Stimulated activated CD8-positive, alpha-beta memory T cell treated with anti-CD3 and anti-CD28 coated beads, Interleukin-12 subunit alpha, Interleukin-12 subunit beta, amount 100 ng/mL, for 4 hours (primary cell): ENCODE measurements around the gene ID3.
"Not testable (repeated sequence)": the region's sequence is repeated elsewhere in the genome, so short reads cannot be mapped to it uniquely, and the experiment has no call there.

ENCODE experiments used
- DNase-seq: peaks from one replicate; pipeline ENCODE4 v3.0.0-alpha.2; 2020; ENCODE audit warnings: low read depth

The ID3 gene

GRCh38 chr1:23548704-23549143 is 10.6 kb downstream of the ID3 start:
- DNase-seq: no peak

GRCh38 chr1:23546897-23547584 is 12.3 kb downstream of the ID3 start:
- DNase-seq: no peak

- DNase-seq: no peak
These were observed 13.4 kb downstream of the ID3 start for GRCh38 chr1:23545851-23546250.

- DNase-seq: no peak
These were observed 14.6 kb downstream of the ID3 start for GRCh38 chr1:23544444-23545389.

DNA sequence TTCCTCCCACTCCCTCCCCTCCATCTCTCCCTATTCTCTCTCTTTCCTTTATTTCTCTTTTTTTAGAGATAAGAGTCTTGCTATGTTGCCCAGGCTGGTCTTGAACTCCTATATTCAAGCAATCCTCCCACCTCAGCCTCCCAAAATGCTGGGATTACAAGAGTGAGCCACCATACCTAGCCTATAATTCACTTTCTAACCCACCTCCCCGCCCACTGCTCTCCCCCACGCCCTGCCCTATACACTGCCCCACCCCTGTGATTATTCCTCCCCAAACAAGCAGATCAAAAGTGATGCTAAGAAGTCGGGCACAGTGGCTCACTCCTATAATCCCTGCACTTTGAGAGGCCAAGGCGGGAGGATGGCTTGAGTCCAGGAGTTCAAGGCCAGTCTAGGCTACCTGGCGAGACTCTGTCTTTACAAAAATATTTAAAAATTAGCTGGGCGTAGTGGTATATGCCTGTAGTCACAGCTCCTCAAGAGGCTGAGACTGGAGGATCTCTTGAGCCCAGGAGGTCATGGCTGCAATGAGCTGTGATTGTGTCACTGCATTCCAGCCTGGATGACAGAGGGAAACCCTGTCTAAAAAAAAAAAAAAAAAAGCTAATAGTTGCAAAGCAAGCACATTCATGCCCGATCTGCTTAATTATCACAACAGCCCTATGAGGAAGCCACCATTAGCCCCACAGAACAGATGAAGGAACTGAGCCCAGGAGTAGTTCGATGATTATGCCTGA is 15.4 kb downstream of the ID3 start:
- no peak for DNase-seq

- not testable (repeated sequence) for DNase-seq
These were observed 16.4 kb downstream of the ID3 start for GRCh38 chr1:23542940-23543339.

DNA sequence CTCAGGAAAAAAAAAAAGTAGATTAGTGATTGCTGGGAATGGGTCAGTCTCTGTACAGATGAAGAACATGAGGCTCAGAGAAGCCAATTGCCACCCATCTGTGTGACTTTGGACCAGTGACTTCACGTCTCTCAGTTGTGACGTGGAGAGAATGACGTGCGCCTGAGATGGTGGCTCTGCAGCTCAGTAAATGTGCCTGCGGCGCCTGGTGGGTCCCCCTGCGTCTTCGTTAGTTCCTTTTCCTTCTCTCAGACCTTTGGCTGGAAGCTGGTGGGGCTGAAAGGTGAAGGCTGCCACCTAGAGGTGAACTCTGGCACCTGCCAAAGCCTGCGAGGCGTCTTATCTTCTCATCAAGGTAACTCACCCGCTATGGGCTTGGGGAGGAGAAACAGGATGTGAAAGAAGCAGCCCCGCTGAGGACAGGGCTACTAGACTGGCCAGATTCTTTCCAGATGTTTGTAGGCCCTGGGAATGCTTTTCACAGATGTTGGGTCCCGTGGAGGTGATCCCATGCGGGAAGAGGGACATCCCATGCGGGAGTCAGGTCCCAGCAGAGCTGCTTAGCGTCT is 19.5 kb downstream of the ID3 start:
- peak; percentile 78 for DNase-seq

GRCh38 chr1:23537296-23537973 is 21.9 kb downstream of the ID3 start:
- no peak for DNase-seq

- DNase-seq: no peak
These were observed 25.9 kb downstream of the ID3 start for GRCh38 chr1:23533246-23534023.

DNA sequence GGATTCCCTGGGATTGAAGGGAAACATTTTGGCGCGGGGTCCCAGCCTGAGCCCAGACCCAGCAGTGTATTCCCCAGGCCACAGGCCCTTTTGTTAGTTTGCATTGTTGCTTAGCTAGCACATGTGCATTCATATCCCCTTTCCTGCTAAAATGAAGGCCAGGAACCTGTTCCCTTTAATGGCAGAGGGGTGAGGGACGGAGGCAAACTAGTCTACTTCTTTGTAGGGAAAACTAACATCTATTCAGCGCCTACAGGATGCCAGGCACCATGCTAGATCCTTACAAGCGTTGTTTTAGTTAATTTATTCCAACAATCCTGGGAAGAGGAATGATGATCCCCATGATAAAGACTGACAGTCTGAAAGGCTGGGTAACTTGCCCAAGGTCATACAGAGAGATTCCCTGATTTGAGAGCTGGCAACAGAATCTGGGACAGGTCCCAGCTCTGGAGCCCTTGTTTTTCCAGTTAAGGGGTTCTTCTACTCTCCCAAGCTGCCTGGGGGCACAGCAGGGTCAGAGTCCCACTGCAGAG is 27.7 kb downstream of the ID3 start:
- DNase-seq: no peak

DNA sequence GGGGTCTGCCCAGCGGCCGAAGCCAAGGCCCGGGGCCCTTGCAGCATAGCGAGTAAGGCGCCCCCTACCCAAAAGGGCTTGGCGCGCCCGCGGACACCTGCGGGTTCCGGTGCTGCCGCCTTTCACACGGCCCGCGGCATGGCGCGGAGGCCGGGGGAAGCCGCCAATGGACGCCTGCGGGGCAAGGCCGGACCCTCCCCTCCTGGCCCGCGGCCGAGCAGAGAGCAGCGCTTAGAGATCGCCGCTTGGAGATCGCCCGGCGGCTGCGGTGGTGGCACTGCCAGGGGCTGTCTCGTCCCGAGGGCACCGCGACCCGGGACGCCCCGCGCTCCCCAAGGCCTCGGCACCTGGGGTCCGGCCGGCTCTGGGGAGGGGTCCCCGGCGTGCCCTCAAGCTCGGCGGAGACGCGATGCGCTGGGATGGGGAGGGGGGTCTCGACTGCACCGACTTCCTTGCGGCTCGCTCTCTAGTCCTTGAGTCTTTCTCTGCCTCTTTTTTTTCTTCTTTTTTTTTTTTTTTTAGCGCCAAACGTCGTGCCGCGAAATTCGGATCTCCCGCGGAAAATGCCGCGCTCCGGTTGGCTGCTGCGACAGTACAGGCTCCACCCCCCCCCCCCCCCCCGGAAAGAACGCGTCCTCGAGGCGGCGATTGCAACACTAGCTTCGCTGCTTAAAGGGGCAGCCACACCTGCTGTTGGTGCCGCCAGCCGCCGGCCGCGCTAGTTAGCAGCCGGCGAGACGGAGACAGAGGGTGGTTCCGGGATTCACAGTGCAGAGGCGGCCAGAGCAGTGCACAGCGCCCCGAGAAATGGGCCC is 28.3 kb downstream of the ID3 start, which contains the start of gene E2F2:
TSS of gene E2F2 (minus strand) at position 487 of the 815 bp plus-strand sequence. CDS start at position 47, 440 bp downstream.
- DNase-seq: peak; percentile 61

GRCh38 chr1:23530087-23530746 is 29.1 kb downstream of the ID3 start:
- no peak for DNase-seq

DNA sequence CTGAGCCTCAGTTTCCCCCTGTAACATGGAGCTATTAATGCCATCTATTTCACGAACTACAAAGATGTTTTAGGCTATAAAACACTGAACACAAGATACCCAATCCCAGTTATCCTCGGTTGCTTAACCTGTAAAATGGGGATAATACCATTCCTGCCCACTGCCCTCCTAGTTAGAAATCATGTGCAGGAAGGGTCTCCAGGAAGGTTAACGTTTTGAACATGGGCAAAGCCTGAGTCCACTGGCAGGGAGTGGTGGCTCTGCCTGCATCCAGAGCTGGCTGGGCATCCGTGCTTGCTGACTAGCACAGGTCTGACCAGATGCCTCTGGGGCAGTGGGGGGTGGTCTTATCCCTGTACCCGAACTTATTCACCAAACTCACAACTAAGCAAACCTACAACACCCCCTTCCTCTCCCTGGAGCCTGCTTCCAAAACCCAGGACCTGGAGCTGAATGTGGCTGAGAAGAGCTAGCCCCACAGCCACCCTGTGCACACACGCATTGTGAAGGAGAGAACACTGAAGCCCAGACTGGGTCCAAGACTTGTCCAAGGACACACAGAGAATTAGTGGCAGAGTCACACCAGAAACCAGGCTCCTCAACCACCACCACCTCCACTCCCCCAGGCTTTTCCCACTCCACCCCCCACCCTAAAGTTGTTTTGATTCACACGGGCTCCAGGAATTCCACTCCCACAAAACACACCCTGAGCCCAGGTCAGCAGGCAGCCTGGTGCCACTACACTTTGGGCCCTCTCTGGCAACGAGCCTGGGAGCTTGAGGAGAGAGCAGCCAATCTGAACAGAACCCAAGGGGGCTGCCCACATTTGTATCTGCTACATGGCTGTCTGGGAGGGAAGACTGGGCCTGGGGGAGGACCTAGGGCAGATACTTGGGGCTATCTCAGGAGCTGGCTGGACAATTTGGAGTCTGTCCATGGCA is 29.9 kb downstream of the ID3 start:
- DNase-seq: no peak

DNA sequence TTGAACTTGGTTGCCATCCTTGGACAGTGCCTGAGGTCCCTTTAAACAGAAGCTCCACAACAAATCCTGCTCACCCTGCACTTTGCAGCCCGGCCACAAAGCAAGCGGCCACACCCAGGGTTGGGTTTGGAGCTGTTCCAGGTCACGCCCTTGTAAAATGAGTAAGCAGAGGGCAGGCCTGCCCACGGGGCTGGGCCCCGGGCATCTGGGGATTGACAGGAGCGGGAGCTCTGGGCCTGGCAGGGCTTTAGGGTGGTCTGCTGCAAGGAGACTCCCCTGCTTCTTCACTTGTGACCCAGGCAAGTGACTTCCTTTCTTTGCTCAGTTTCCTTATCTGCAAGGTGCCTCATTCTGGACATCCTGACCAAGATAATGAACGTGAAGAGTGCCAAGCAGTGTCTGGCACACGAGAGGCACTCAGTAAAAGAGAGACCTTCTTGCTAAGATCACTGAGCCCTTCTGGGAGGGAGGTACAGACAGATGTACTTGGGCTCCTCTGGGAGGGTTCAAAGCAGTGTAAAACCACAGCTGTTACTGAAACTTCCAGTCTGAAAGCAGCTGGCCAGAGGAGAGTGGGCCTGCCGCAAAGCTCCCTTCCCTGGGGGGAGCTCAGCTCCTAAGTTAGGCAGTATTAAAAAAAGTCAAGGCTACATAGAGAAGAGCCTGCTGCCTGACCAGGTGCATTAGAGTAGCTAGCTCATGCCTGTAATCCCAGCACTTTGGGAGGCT is 30.9 kb downstream of the ID3 start:
- DNase-seq: peak; percentile 54

GRCh38 chr1:23527900-23528249 is 31.4 kb downstream of the ID3 start:
- DNase-seq: no peak

DNA sequence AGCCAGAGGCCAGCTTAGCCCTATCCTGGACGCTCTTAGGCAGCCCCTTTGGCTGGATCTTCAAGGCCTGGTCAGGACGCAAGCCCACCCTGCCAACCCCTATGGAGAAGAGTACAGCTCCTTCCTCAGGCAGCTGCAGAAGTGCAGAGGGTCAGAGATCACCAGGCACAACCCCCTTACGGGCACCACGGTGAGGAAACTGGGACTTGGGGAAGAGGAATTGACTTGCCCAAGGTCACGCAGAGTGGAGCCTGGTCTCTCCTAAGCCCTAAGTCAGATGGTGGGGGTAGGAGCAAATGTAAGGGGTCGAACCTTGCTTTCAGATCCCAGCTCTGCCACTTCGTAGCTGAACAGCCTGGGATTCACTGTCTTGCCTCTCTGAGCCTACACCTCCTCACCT is 31.9 kb downstream of the ID3 start:
- no peak for DNase-seq
